Heart right ventricle (tissue), 16 donors: ENCODE results near the gene ELK3. TPM values are rescaled to one million over a fixed set of nuclear protein-coding genes. Genes with fewer than 3 reads are reported as not detected.

ENCODE experiments used
- ATAC-seq, 8 donors: fragments of 200-7000 bp; cut with Tn5 transposase; one replicate each; pipeline ENCODE4 v1.9.1; 2020; ENCODE audit warnings: mild to moderate bottlenecking in 8 of 8, moderate library complexity in 8 of 8, moderate number of reproducible peaks in 1 of 8
- DNase-seq, 2 donors: peaks; one replicate each; pipeline ENCODE4 v3.0.0-alpha.2; 2020
- H3K27ac ChIP-seq, 10 donors: fragments of 200-600 bp; sonication (generic) in 2 of 10; one replicate each; pipeline versions ENCODE4 v1.5.0 to v1.8.0; 2020 to 2022; ENCODE audit warnings: mild to moderate bottlenecking in 3 of 10
- H3K27me3 ChIP-seq, 7 donors: fragments of 200-600 bp; one replicate each; pipeline ENCODE4 v1.8.0; 2021 to 2022; ENCODE audit warnings: mild to moderate bottlenecking in 2 of 7
- H3K36me3 ChIP-seq, 9 donors: fragments of 200-600 bp; sonication (generic) in 1 of 9; one replicate each; pipeline versions ENCODE4 v1.5.0 to v1.8.0; 2020 to 2022; ENCODE audit warnings: mild to moderate bottlenecking in 2 of 9
- H3K4me1 ChIP-seq, 9 donors: fragments of 200-600 bp; sonication (generic) in 1 of 9; one replicate each; pipeline versions ENCODE4 v1.5.0 to v1.8.0; 2020 to 2022; ENCODE audit warnings: mild to moderate bottlenecking in 4 of 9
- H3K4me3 ChIP-seq, 10 donors: fragments of 200-600 bp; sonication (generic) in 2 of 10; one replicate each; pipeline versions ENCODE4 v1.5.0 to v1.8.0; 2020 to 2022; ENCODE audit warnings: mild to moderate bottlenecking in 7 of 10, moderate library complexity in 2 of 10
- H3K9me3 ChIP-seq, 11 donors: fragments of 200-600 bp in 10 of 11; sonication (generic) in 2 of 11; one replicate each; pipeline versions ENCODE4 v1.5.0 to v1.8.0; 2013 to 2022; ENCODE audit warnings: mild to moderate bottlenecking in 2 of 11, control low read depth in 1 of 11, moderate library complexity in 1 of 11
- WGBS, 2 donors: extraction: QIAGEN DNeasy Blood & Tissue Kit; methylation state at CpG; one replicate each; pipeline ENCODE4 v1.1.7; 2013; ENCODE audit warnings: inconsistent platforms in 1 of 2; 5-methylcytosine and 5-hydroxymethylcytosine counted together
- intact Hi-C, 10 donors: fragments of 100-400 bp; cut with DNase I; formaldehyde crosslinking; loops; one replicate each; pipeline versions ENCODE4 v1.11.1 to v1.14.2; 2022
- polyA plus RNA-seq, 2 donors: library from polyadenylated mRNA; stranded (reverse); fragments of 200-250 nt; gene quantifications; one replicate each; pipeline ENCODE4 v1.2.3, GENCODE V29; 2013
- total RNA-seq, 10 donors: library from RNA; stranded (reverse); fragmentation: NEBNext Ultra II Directional in 3 of 10; extraction: Animal tissue kit (Norgen Biotek cat#: 25700) in 3 of 10; gene quantifications; one replicate each; pipeline versions ENCODE4 v1.2.1 to v1.2.4, GENCODE V29; 2021 to 2023
- TF ChIP-seq, protein P1 (sequence below), 9 donors: fragments of 200-600 bp; sonication (generic) in 2 of 9; IDR thresholded peaks; one replicate each; pipeline versions ENCODE4 v1.5.0 to v1.8.0; 2021 to 2022; ENCODE audit warnings: antibody characterized with exemption in 9 of 9, mild to moderate bottlenecking in 5 of 9, moderate library complexity in 1 of 9
- donor health status: Arrhythmogenic right ventricular cardiomyopathy.
- donor health status: ischemic (EF 13 %, LVEDD 7.1; RV severe dilation, severe dysfunction).
- donor health status: healthy with polysubstance abuse.
- donor health status: DM: no; HTN: yes; CAD: no.
- donor health status: DM: no; HTN: no; CAD: no.
- donor health status: ischemic (EF 25% LVEDD 6.9; RV normal size, moderate dysfunction).
- donor health status: ischemic (EF 25% LVEDD 5.7; RV mildly dilated, moderate dysfunction).
- donor health status: healthy.
- donor health status: DM: yes; HTN: yes; CAD: no.
- donor health status: Ischemic cardiomyopathy.
- donor health status: ischemic (EF 35%, LVEDD 5.7; RV mildly dilated, moderate dysfunction).
- donor health status: nonischemic (EF 11% LVEDD 7.7; RV severe dilation, severe dysfunction).
- donor health status: DM: yes; HTN: yes; CAD: no.
- donor health status: PGD.
- donor health status: ischemic (EF 29% LVEDD 5.4; RV normal size, mild dysfunction).
- donor health status: nonischemic (EF 23%, LVEDD 6.1; RV moderate dilation, normal function).

ELK3 gene
- total and polyA plus RNA-seq, 12 donors, result 6.6 to 33.0 (median 21.4) TPM

DNA sequence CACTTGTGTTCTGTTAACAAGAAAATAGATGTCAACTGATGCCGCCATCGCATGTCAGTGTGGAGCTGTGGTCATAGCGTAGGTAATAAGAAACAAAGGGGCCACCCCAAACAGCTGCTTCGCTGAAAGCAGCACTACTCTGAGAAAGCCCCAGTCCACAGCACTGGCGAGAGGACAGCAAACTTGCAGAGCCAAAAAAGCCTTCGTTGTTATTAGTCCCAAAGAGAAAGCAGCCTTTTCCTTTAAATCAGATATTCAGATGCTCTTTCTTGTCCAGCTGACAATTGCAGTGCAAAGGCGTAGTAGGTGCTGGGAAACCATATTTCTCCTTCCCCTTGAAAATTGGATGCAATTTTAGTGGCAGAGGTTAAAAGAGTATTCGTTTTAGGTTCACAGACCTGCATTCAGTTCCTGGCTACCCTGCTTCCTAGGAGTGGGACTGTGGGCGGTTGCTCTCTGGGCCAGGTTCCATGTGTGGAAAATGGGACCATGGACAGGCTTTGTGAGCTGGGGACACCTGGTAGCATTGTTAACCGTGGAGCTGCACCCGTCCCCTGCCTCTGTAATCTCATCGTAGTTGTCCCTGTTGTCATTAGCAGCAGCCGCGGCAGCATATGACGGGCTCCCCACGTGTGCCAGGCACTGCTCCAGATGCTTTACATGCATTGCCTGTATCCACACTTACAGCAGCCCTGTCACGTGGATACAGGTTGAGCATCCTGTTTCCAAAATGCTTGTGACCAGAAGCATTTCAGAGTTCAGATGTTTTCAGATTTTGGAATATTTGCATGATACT, 54.2 kb downstream of the ELK3 start:
- no peak overlapping the region for H3K4me3 ChIP-seq
- peak in 6 of 8 donors; percentile 28 to 55 (median 39) for ATAC-seq

DNA sequence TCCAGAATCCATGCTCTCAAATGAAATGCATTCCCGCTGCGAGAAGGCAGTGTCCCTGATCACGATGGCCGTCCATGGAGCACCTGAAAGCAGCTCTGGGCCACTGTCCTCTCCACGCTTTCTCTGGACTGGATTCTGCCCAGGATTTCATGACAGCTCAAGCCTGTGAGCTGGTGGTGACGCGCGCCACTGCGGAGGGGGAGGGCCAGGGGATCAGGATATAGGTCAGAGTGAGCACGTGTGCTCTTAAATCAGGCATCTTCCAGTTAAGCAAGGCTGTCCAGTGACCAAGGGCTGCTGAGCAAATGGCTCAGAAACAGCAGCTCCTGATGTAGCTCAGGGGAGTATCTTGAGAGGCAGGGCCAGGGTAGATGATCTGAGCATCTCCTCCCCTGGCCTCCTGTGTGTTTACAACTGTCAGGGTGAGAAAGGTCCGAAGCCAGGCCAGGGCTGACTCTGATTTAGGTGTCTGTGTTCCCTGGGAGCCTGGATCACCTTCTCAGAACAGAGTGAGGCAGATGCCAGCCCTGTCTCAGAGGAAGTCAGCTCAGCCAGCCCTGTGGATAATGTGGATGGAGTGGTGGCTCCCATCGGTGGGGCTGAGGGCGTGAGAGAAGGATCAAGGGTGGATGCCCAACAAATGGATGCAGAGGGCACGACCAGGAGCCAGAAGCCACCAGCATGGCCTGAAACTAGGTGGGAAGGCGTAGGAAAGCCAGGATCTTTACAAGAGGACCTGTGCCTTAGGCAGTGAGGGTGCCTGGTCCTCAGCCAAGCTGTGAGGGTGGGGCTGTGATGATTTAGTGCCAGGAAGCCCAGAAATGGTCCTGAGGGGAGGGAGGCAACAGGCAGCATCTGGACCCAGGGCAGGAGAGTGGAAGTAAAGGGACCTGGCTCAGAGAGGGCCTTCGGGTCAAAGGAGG, 55.3 kb downstream of the ELK3 start:
- intact Hi-C loops, result loop anchor here in 1 of 10 donors (10.0 kb wide), 1 partner anchor 145 kb away; no protein-coding TSS in a partner anchor
- TF ChIP-seq, protein P1, sequence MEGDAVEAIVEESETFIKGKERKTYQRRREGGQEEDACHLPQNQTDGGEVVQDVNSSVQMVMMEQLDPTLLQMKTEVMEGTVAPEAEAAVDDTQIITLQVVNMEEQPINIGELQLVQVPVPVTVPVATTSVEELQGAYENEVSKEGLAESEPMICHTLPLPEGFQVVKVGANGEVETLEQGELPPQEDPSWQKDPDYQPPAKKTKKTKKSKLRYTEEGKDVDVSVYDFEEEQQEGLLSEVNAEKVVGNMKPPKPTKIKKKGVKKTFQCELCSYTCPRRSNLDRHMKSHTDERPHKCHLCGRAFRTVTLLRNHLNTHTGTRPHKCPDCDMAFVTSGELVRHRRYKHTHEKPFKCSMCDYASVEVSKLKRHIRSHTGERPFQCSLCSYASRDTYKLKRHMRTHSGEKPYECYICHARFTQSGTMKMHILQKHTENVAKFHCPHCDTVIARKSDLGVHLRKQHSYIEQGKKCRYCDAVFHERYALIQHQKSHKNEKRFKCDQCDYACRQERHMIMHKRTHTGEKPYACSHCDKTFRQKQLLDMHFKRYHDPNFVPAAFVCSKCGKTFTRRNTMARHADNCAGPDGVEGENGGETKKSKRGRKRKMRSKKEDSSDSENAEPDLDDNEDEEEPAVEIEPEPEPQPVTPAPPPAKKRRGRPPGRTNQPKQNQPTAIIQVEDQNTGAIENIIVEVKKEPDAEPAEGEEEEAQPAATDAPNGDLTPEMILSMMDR (IDR thresholded peaks at IDR 0.05), result no peak
- Histone ChIP-seq H3K27me3 (no peaks in the 10 kb centered on the region), H3K4me3 (no peak overlapping the region), H3K27ac (peak overlapping the region in 9 of 10 donors; percentile 17 to 79 (median 62)), H3K36me3 (peaks cover 0 to 84% (median 19%) of the 10 kb centered on the region in 9 donors), H3K9me3 (no peaks in the 10 kb centered on the region), H3K4me1 (peaks cover 17 to 69% (median 35%) of the 10 kb centered on the region in 9 donors)
- WGBS, 2 donors, result 42 to 51% methylated on average over 16 of the region's 16 CpGs
- DNase-seq (peak; percentile 69 to 73), ATAC-seq (peak; percentile 77 to 91 (median 86))

More for the DNA sequence above, 54.2 kb downstream of the ELK3 start:
- Histone ChIP-seq H3K36me3 (peaks cover 0 to 82% (median 19%) of the 10 kb centered on the region in 9 donors), H3K4me1 (peaks cover 17 to 68% (median 28%) of the 10 kb centered on the region in 9 donors), H3K27ac (peak overlapping the region in 6 of 10 donors; percentile 44 to 79 (median 70)), H3K27me3 (no peaks in the 10 kb centered on the region), H3K9me3 (no peaks in the 10 kb centered on the region)
- TF ChIP-seq, protein P1 (IDR thresholded peaks at IDR 0.05), result no peak
- no peak for DNase-seq
- intact Hi-C loops, result loop anchor here in 1 of 10 donors (10.0 kb wide), 1 partner anchor 146 kb away; no protein-coding TSS in a partner anchor
- WGBS, 2 donors, result 50 to 57% methylated on average over 17 of the region's 17 CpGs

DNA sequence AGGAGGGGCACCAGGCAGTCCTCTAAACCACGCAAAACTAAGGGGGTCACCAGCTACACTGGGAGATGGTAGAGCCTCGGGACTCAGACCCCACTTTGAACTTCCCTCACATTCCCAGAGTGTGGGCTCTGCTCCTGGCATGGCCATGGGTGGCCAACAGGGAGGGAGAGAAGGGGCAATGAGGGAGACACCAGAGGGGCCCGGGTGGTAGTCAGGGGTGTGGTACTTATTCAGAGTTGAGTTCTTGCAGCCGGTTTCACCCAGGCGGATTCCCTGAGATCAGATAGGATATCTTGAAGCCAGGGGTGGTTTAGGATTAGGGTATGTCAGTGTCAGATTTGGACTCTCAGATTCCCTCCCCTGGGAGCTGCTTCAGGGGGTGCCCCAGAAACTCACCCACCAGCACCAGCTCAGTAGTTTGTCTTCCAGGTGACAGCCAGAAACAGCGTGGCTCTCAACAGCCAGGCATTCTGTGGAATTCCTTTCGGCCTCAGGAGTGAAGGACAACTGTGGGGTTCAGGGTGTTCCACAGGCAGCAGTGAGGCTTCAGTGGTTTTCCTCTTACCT, 56.0 kb downstream of the ELK3 start:
- 77 to 84% methylated on average over 7 of the region's 7 CpGs for WGBS, 2 donors
- H3K4me1 ChIP-seq, result peaks cover 17 to 72% (median 38%) of the 10 kb centered on the region in 9 donors
- no peaks in the 10 kb centered on the region for H3K9me3 ChIP-seq
- DNase-seq (no peak), ATAC-seq (peak in 1 of 8 donors; percentile 36)
- H3K4me3 ChIP-seq, result no peak overlapping the region
- intact Hi-C loops, result no loop called here
- H3K27me3 ChIP-seq, result no peaks in the 10 kb centered on the region
- peaks cover 0 to 81% (median 19%) of the 10 kb centered on the region in 9 donors for H3K36me3 ChIP-seq
- TF ChIP-seq, protein P1 (IDR thresholded peaks at IDR 0.05), result no peak
- H3K27ac ChIP-seq, result peak overlapping the region in 7 of 10 donors; percentile 44 to 79 (median 66)
